K562 (cell line): ENCODE results near the gene WNT7B. TPM values are rescaled to one million over a fixed set of nuclear protein-coding genes. Genes with fewer than 3 reads are reported as not detected.

Source experiments
- ATAC-seq: fragments of 200-7000 bp; cut with Tn5 transposase; 3 replicates; pipeline ENCODE4 v1.9.1; 2020; ENCODE audit warnings: moderate library complexity
- BruUV-seq: library from RNA; stranded (reverse); fragments of 400-500 nt; replicated peaks from 2 replicates; lab custom pipeline; 2021; lab: Mats Ljungman, UMichigan
- CTCF ChIA-PET: fragments of 300-600 bp; formaldehyde crosslinking; extraction: SDS; loops from one replicate; lab custom pipeline; 2021; ENCODE audit warnings: low intra/inter-chr PET ratio; lab: Yijun Ruan, JAX
- POLR2A ChIA-PET: fragments of 300-600, 350-650 bp; sonication (Branson Sonifier 250); formaldehyde crosslinking; extraction: SDS; loops from one replicate; lab custom pipeline; 2021; ENCODE audit warnings: antibody characterized with exemption, inconsistent platforms; lab: Yijun Ruan, JAX
- DNase-seq, 4 experiments: peaks; one replicate each; pipeline versions ENCODE4 v3.0.0 to v3.0.0-alpha.2; 2011 to 2018; ENCODE audit warnings: low spot score in 3 of 4, mixed read lengths in 3 of 4; ENCODE audit errors: extremely low read depth in 1 of 4
- FAIRE-seq: peaks from 2 replicates; lab custom pipeline; 2011; peaks lifted over from hg19 to GRCh38; lab: Jason Lieb, UNC
- H2AFZ ChIP-seq: 2 replicates; pipeline ENCODE4 v1.6.0; 2011; ENCODE audit warnings: low read depth, low read length, control low read depth, inconsistent platforms
- H3K27ac ChIP-seq: fragments of 200-600 bp; 3 replicates; pipeline ENCODE4 v1.8.0; 2011; ENCODE audit warnings: low read depth, mild to moderate bottlenecking, control low read depth, inconsistent platforms, low read length, moderate library complexity, mixed read lengths; ENCODE audit errors: extremely low read depth
- H3K27me3 ChIP-seq, 2 experiments: fragments of 300-600 bp in 1 of 2; 2 replicates in 1 of 2; 3 replicates in 1 of 2; pipeline versions ENCODE4 v1.6.0 to v1.8.0; 2011; ENCODE audit warnings: inconsistent platforms in 2 of 2, low read length in 2 of 2, mild to moderate bottlenecking in 1 of 2, mixed read lengths in 1 of 2, moderate library complexity in 1 of 2; ENCODE audit not compliant: control insufficient read depth in 2 of 2, insufficient read depth in 2 of 2
- H3K36me3 ChIP-seq: fragments of 300-600 bp; 3 replicates; pipeline ENCODE4 v1.8.0; 2011; ENCODE audit warnings: mild to moderate bottlenecking, low read length, inconsistent platforms; ENCODE audit not compliant: control insufficient read depth, insufficient read depth
- H3K4me1 ChIP-seq, 2 experiments: fragments of 200-600 bp in 1 of 2; replicated peaks in 1 of 2; 2 replicates in 1 of 2; 3 replicates in 1 of 2; pipeline versions ENCODE4 v1.5.1 to v1.8.0; 2011; ENCODE audit warnings: inconsistent platforms in 2 of 2, low read length in 2 of 2, mild to moderate bottlenecking in 1 of 2, mixed read lengths in 1 of 2, moderate library complexity in 1 of 2; ENCODE audit not compliant: control insufficient read depth in 2 of 2, insufficient read depth in 2 of 2
- H3K4me2 ChIP-seq: 2 replicates; pipeline ENCODE4 v1.6.1; 2011; ENCODE audit warnings: low read length, control low read depth, inconsistent platforms, mixed read lengths; ENCODE audit not compliant: insufficient read depth
- H3K4me3 ChIP-seq: fragments of 200-600 bp; sonication (generic), shearing (Covaris generic); 2 replicates; pipeline ENCODE4 v1.5.1; 2016; ENCODE audit warnings: control low read depth, inconsistent platforms
- H3K79me2 ChIP-seq: fragments of 200-600 bp; 3 replicates; pipeline ENCODE4 v1.8.0; 2011; ENCODE audit warnings: low read length, inconsistent platforms; ENCODE audit not compliant: control insufficient read depth, insufficient read depth
- H3K9ac ChIP-seq, 2 experiments: 2 replicates each; pipeline versions ENCODE4 v1.6.0 to v1.6.1; 2011; ENCODE audit warnings: low read depth in 2 of 2, low read length in 2 of 2, control low read depth in 1 of 2, inconsistent platforms in 1 of 2, mild to moderate bottlenecking in 1 of 2, mixed read lengths in 1 of 2; ENCODE audit not compliant: insufficient read depth in 1 of 2
- H3K9me1 ChIP-seq: one replicate; pipeline ENCODE4 v1.6.0; 2011; ENCODE audit warnings: inconsistent platforms, mild to moderate bottlenecking, low read length, moderate library complexity; ENCODE audit not compliant: control insufficient read depth, insufficient read depth
- H3K9me3 ChIP-seq: replicated peaks from 2 replicates; pipeline ENCODE4 v1.5.1; 2011; ENCODE audit warnings: low read depth, low read length, inconsistent platforms; ENCODE audit not compliant: control insufficient read depth, insufficient read depth
- H4K20me1 ChIP-seq: replicated peaks from 2 replicates; pipeline ENCODE4 v1.6.1; 2011; ENCODE audit warnings: low read length, inconsistent platforms, mixed read lengths; ENCODE audit not compliant: control insufficient read depth, insufficient read depth
- ETV1 ChIP-seq: fragments of 450-650 bp; conservative IDR thresholded peaks from 2 replicates; pipeline ENCODE4 v1.6.1; 2016; ENCODE audit warnings: missing genetic modification characterization, control low read depth, low read depth, missing compliant biosample characterization
- HIVEP1 ChIP-seq: fragments of 250-450 bp; sonication (Bioruptor Pico); IDR thresholded peaks from 2 replicates; pipeline ENCODE4 v1.4.0; 2020; ENCODE audit warnings: mild to moderate bottlenecking
- LEF1 ChIP-seq: fragments of 450-650 bp; IDR thresholded peaks from 2 replicates; pipeline ENCODE4 v1.6.1; 2016; ENCODE audit warnings: mild to moderate bottlenecking
- SMARCC2 ChIP-seq: fragments of 450-650 bp; IDR thresholded peaks from 2 replicates; pipeline ENCODE4 v1.6.1; 2017; ENCODE audit warnings: antibody characterized with exemption, moderate library complexity, mild to moderate bottlenecking, low read depth
- TEAD1 ChIP-seq, 2 experiments: fragments of 450-650 bp in 1 of 2; sonication (generic) in 1 of 2; formaldehyde crosslinking; IDR thresholded peaks; 2 replicates each; pipeline versions ENCODE4 v1.4.0 to v1.8.0; 2020 to 2022; ENCODE audit warnings: mild to moderate bottlenecking in 2 of 2, missing genetic modification reagents in 1 of 2
- WGBS: fragments of 100-300 bp; shearing (Covaris generic); methylation state at CpG from one replicate; pipeline ENCODE4 v1.1.6; 2016; ENCODE audit warnings: low coverage, mixed read lengths; ENCODE audit not compliant: insufficient coverage; ENCODE audit errors: missing lambda C conversion rate; 5-methylcytosine and 5-hydroxymethylcytosine counted together
- in situ Hi-C: fragments of 300-500 bp; cut with MboI; formaldehyde crosslinking; loops from 4 replicates; pipeline ENCODE4 v1.15.0; 2018; ENCODE audit warnings: inconsistent platforms, mixed read lengths
- intact Hi-C: fragments of 100-400 bp; cut with micrococcal nuclease; formaldehyde crosslinking; loops from 2 replicates; pipeline ENCODE4 v1.14.2; 2022
- polyA plus RNA-seq, 8 experiments: library from polyadenylated mRNA; depleted of rRNA in 4 of 8; stranded (reverse) in 5 of 8; unstranded in 3 of 8; fragments of >200 nt; fragmentation: Nextera tagmentation in 2 of 8; fragmentation: Illumina TruSeq in 1 of 8; extraction: Ambion mirVana in 2 of 8; extraction: Trizol in 1 of 8; gene quantifications; 2 replicates each; pipeline versions ENCODE4 v1.2.1 to v1.2.3, GENCODE V29; 2011 to 2014; ENCODE audit warnings: inconsistent platforms in 1 of 8, missing spikeins in 1 of 8
- total RNA-seq, 7 experiments: library from RNA; depleted of rRNA in 6 of 7; stranded (reverse); fragments of >200 nt in 6 of 7; fragmentation: Illumina TruSeq in 2 of 7; extraction: Trizol in 2 of 7; gene quantifications; 2 replicates each; pipeline versions ENCODE4 v1.2.1 to v1.2.3, GENCODE V29; 2011 to 2021; ENCODE audit warnings: low replicate concordance in 1 of 7

WNT7B gene
- total and polyA plus RNA-seq, 9 of the 15 experiments (the other 6 are each of a cell fraction or from before 2014, with no cell fraction given): not detected

DNA sequence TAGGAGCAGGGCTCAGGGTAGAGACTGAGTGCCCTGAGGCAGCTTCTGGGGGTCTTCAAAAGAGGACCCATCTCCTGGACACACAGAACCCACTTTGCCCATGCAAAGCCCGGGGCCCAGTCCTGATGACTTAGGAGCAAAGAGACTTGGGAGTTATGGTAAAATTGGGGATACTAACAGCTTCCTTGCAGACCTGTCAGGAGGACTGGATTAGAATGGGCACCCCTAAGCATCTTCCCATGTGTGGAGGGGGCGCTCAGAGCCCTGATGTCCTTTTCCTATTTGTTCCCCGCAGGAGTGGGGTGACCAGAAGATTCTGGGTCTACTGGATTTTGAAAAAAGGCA lies 100.0 kb downstream of the WNT7B start:
- no TSS peak for BruUV-seq
- no peaks in the 10 kb centered on the region for H3K36me3 ChIP-seq
- in situ Hi-C loops: no loop called here
- ChIA-PET POLR2A (interaction anchor here (0.7 kb wide), 1 partner anchor 413 kb away, joined by 3 read pairs; no protein-coding TSS in a partner anchor), CTCF (no interaction called here)
- no peak overlapping the region for H3K27ac ChIP-seq
- FAIRE-seq: no peak
- intact Hi-C loops: no loop called here
- TF ChIP-seq LEF1 (no peak), SMARCC2 (no peak), HIVEP1 (no peak), TEAD1 (CRISPR knock-in tag; IDR thresholded peaks at IDR 0.05) (no peak), ETV1 (tag) (no peak)
- H3K79me2 ChIP-seq: no peaks in the 10 kb centered on the region
- H3K27me3 ChIP-seq: peaks cover 9 to 45% of the 10 kb centered on the region in 2 experiments; a peak in 4 of 5 replicates
- H3K9ac ChIP-seq: no peak overlapping the region
- WGBS: 0% methylated on average over 3 of the region's 3 CpGs
- DNase-seq: no peak
- no peaks in the 10 kb centered on the region for H4K20me1 ChIP-seq
- no peak overlapping the region for H3K4me3 ChIP-seq
- peaks cover 0 to 3% of the 10 kb centered on the region in 2 experiments; a peak in 1 of 5 replicates for H3K4me1 ChIP-seq
- no peak overlapping the region for H3K4me2 ChIP-seq
- no peak overlapping the region for H2AFZ ChIP-seq
- no peaks in the 10 kb centered on the region for H3K9me1 ChIP-seq
- H3K9me3 ChIP-seq: no peaks in the 10 kb centered on the region
- no peak for ATAC-seq
